Ascending aorta (tissue), 2 donors: ENCODE results near the gene CYGB. TPM values are rescaled to one million over a fixed set of nuclear protein-coding genes. Genes with fewer than 3 reads are reported as not detected.
"Not testable (repeated sequence)": the region's sequence is repeated elsewhere in the genome, so short reads cannot be mapped to it uniquely, and the experiment has no call there.

Source experiments
- DNase-seq, 2 donors: peaks; one replicate each; pipeline ENCODE4 v3.0.0-alpha.2; 2019; ENCODE audit warnings: low spot score in 2 of 2
- H3K27ac ChIP-seq, 2 donors: fragments of 200-600 bp; sonication (generic); one replicate each; pipeline ENCODE4 v1.5.1; 2016 to 2017; ENCODE audit warnings: mild to moderate bottlenecking in 1 of 2
- H3K27me3 ChIP-seq: fragments of 200-600 bp; sonication (generic); one replicate; pipeline ENCODE4 v1.5.1; 2017
- H3K36me3 ChIP-seq, 2 donors: fragments of 200-600 bp; sonication (generic); one replicate each; pipeline ENCODE4 v1.5.1; 2016
- H3K4me1 ChIP-seq, 2 donors: fragments of 200-600 bp; sonication (generic); one replicate each; pipeline ENCODE4 v1.5.1; 2016 to 2017; ENCODE audit warnings: mild to moderate bottlenecking in 1 of 2
- H3K4me3 ChIP-seq, 2 donors: fragments of 200-600 bp; sonication (generic); one replicate each; pipeline ENCODE4 v1.5.1; 2016 to 2017; ENCODE audit warnings: mild to moderate bottlenecking in 1 of 2
- H3K9me3 ChIP-seq, 2 donors: fragments of 200-600 bp; sonication (generic); one replicate each; pipeline ENCODE4 v1.5.1; 2016
- CTCF ChIP-seq, 3 experiments: fragments of 200-600 bp in 2 of 3; fragments of 450-650 bp in 1 of 3; sonication (generic) in 2 of 3; IDR thresholded peaks; one replicate each; pipeline ENCODE4 v1.5.1; 2016 to 2019; ENCODE audit warnings: antibody characterized with exemption in 3 of 3, mild to moderate bottlenecking in 1 of 3, moderate library complexity in 1 of 3
- intact Hi-C: fragments of 100-400 bp; cut with DNase I; formaldehyde crosslinking; loops from one replicate; pipeline ENCODE4 v1.15.1; 2023
- total RNA-seq: library from RNA; depleted of rRNA; stranded (reverse); fragments of >200 nt; gene quantifications from one replicate; pipeline ENCODE4 v1.1.0, GENCODE V29; 2016

CYGB gene
- total RNA-seq, 1 donor from 2014 or later, result 60.7 TPM

- H3K27ac ChIP-seq, result no peak overlapping the region
- H3K4me1 ChIP-seq, result peaks cover 3 to 7% of the 10 kb centered on the region in 2 donors
- intact Hi-C loops, result loop anchor here (1.0 to 10.0 kb wide), 4 partner anchors 24 to 191 kb away; partner anchors contain the start of gene MXRA7
- peak in 1 of 2 donors; percentile 84 for DNase-seq
- peak; percentile 99 to 100 (median 100) for TF ChIP-seq CTCF (IDR thresholded peaks at IDR 0.05)
- H3K36me3 ChIP-seq, result no peaks in the 10 kb centered on the region
- no peaks in the 10 kb centered on the region for H3K27me3 ChIP-seq
- H3K4me3 ChIP-seq, result no peak overlapping the region
- H3K9me3 ChIP-seq, result no peaks in the 10 kb centered on the region
Observed at GRCh38 chr17:76523084-76524037, 14.1 kb downstream of the CYGB start.

GRCh38 chr17:76521683-76522082 is 15.8 kb downstream of the CYGB start:
- intact Hi-C loops, result loop anchor here (2.0 to 10.0 kb wide), 2 partner anchors 65 to 193 kb away; partner anchors contain the start of gene MXRA7
- H3K4me1 ChIP-seq, DNase-seq, H3K27ac ChIP-seq, H3K36me3 ChIP-seq, H3K27me3 ChIP-seq, H3K9me3 ChIP-seq, H3K4me3 ChIP-seq: not testable (repeated sequence)

- intact Hi-C loops, result loop anchor here (10.0 kb wide), 1 partner anchor 194 kb away; the partner anchor contains the start of gene MXRA7
- Histone ChIP-seq H3K36me3 (no peaks in the 10 kb centered on the region), H3K27me3 (no peaks in the 10 kb centered on the region), H3K9me3 (no peaks in the 10 kb centered on the region), H3K27ac (no peak overlapping the region), H3K4me1 (no peaks in the 10 kb centered on the region), H3K4me3 (no peak overlapping the region)
- TF ChIP-seq CTCF (IDR thresholded peaks at IDR 0.05), result no peak
- DNase-seq, result no peak
Observed at GRCh38 chr17:76521262-76521661, 16.2 kb downstream of the CYGB start.

- no peak overlapping the region for H3K4me3 ChIP-seq
- H3K4me1 ChIP-seq, result peaks cover 0 to 8% of the 10 kb centered on the region in 2 donors
- no peaks in the 10 kb centered on the region for H3K36me3 ChIP-seq
- intact Hi-C loops, result no loop called here
- DNase-seq, result no peak
- no peaks in the 10 kb centered on the region for H3K27me3 ChIP-seq
- no peaks in the 10 kb centered on the region for H3K9me3 ChIP-seq
- no peak for TF ChIP-seq CTCF (IDR thresholded peaks at IDR 0.05)
- no peak overlapping the region for H3K27ac ChIP-seq
Observed at GRCh38 chr17:76519048-76519966, 18.2 kb downstream of the CYGB start.

- Histone ChIP-seq H3K27me3 (no peaks in the 10 kb centered on the region), H3K4me3 (no peak overlapping the region), H3K27ac (no peak overlapping the region), H3K9me3 (no peaks in the 10 kb centered on the region), H3K4me1 (peaks cover 0 to 8% of the 10 kb centered on the region in 2 donors), H3K36me3 (no peaks in the 10 kb centered on the region)
- intact Hi-C loops, result no loop called here
- no peak for TF ChIP-seq CTCF (IDR thresholded peaks at IDR 0.05)
- DNase-seq, result no peak
Observed at GRCh38 chr17:76517638-76518038, 19.9 kb downstream of the CYGB start.
